GM19463 (cell line): ENCODE data around the gene CRBN.

Source experiments
- ATAC-seq: cut with Tn5 transposase; IDR thresholded peaks from one replicate; pipeline ENCODE4 v1.9.1; 2021; ENCODE audit warnings: mild to moderate bottlenecking, moderate library complexity; ENCODE audit not compliant: unreplicated experiment

Gene CRBN

DNA sequence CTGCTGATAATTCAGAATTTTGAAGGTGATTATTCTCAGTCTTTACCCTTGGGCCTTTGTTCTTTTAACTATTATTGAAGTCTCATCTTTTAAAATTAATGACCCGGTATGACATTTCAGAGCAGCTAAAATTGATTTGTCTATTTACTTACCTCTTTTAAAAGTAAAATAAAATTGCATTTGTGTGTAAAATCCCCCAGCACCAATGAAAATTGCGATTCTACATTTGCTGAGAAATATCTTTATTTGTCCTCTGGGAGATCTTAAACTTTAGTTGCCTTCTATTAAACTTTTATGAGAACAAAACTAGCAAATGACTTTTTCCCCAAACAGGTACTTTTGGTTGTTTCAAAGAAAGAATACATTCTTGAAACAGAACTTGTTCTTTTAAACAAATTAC lies 61.8 kb downstream of the CRBN start:
- ATAC-seq = no peak

DNA sequence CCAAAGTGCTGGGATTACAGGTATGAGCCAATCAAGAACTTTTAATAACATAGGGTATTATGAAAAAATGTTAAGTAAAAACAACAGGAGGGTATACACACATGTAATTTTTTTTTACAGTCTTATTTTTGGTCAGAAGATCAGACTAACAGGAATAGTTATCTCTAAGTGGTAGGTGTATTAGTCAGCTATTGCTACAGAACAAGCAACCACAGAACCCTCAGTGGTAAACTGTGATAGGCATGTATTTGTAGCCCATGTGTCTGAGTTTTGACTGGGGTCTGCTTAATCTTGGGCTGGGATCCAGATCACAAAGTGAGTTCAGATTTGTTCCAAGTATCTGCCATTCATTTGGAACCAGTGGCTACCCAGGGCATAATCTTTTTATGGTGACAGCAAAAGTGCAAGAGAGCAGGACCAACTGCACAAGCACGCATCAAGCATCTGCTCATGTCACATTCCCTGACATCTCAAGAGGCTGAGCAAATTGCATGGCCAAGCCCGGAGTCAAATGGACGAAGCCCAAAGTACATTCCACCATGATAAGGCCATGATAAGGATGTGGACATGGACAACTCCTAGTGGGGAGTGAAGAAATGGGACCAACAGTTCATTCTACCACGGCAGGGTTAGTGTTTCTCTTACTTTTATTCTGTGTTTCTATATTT lies 66.3 kb downstream of the CRBN start:
- ATAC-seq = no peak

DNA sequence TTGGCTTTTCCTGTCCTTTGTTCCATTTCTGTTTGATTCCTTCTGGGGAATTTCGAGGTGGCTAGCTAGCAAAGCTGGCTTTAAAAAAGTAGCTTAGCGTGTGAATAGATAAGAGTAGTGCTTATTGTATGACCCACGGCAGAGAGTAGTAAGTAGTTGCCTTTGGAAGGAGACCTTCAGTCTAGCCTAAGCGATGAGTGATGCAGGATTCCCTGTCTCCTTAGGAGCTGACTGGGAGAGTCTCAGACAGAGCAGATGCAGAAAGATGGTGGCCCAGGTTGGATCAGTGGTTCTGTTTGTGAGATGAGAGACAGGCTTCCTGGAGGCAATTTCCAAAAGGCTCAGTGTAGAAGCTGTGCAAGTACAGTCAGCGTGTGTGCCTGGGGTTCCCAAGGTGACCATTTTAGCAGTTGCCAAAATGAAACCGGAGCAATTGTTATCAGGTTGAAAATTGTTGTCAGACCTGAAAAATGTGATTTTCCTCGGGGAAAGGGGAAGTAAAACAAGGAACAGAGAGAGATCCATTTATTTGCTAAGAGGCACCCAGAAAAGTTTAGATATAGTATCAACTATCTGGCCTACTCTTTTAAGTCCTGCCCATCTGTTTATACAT lies 68.6 kb downstream of the CRBN start:
- ATAC-seq = no peak

DNA sequence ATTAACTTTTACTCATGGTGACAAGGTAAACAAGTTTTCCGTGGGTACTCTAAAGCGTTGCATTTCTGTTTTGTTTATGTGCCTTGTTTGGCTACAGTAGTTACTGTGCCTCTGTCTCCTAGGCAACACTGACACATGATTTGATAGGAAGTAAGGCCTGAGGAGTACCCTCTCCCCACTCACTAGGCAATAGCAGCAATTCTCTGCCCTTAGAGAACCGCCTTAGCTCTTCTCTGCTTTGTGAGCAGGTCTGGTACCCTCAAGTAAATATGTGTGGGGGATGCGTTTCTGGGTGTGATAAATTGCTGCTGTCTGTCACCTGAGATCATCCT lies 69.2 kb downstream of the CRBN start, which contains the start of gene IL5RA:
TSS of gene IL5RA (minus strand) at position 76 of the 332 bp plus-strand sequence. CDS start 5,390 bp downstream, outside the sequence.
- no peak for ATAC-seq

DNA sequence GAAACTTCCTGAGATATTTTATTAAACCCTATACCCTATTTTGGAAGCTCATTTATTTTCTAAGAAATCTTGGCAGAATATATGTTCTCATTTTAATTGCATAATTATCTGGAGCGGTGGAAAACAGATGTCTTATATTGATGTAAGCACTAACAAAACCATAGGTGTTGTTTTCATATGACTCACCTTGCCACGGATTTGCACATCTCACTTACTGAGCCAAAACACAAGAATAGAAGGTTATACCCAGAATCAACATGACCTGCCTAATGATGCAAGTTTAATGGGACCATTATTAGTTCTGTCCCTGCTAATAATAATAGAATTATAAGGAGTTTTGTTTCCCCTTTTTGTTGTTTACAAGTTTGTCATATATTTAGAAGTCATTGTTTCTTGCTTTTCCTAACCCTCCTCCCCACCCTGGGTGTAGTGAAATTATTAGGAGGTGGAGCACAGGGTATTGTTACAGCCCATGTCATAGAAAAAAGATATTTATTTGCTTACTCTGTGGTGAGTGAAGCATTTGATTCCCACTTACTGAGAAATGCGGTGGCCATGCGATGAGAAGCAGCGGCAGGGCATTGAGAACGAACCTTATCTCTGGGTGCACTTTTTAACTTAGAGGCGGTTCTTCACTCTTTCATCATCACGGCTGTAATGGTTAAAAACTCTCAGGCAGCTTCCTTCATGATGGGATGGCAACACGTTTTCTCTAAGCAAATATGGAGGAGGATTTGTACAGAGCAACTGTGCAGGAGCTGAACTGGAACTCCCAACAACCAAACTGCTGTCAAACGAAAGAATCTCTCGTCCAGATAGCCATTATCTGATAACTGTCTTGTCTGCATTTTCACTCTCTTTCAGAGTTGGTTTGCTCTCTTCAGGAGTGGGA lies 69.8 kb downstream of the CRBN start:
- peak; percentile 73 for ATAC-seq

DNA sequence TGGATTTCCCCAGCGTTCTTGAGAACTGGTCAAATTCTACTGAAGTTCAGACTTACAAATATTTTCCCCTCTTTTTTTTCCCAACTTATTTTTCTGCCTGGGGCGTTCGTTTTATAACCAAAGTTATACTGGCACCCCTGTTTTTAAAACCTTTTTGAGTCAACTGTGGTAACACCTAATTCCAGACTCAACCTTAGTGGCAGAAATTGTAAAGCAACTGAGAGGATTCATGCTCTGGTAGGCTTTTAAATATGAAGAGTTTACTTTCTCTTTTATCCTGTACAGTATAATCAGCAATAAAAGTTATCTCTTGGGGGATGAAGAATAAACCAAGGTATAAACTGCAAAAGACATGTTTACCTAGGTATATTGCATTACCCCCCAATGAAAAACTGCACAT lies 71.6 kb downstream of the CRBN start:
- no peak for ATAC-seq

DNA sequence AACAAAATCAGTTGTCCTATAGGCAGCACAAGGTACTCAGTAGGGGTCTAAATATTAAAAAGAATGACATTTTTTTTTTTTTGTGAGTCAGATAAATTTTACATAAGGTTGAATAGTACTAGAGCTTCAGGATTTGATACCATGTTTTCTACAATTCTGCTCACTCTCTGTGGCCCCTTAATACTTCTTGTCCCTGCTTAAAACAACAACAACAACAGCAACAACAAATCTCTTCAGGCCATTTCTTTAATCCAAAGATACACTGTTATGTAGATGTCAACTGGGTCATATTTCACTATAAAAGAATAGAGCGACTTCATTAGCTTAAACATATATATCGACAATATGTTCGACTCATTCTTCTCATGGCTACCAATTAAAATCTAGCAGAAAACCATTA lies 72.3 kb downstream of the CRBN start:
- no peak for ATAC-seq

DNA sequence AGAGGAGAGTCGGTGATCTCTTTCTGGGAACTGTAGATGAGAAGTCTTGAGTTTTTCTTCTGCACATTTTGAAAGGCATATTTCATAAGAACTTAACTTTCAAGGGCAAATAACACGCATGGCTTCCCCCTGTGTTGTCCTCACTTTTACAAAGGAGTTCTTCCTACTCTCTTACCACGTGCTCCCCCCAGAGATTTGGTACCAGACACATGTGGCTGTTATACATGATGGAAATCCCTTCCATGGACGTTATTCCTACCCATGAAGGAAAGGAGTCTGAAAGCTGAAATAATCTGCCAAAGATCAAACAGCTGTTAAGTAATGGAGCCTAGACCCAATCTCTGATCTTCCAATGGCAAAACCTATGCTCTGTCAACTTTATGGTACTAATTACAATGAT lies 73.7 kb downstream of the CRBN start:
- no peak for ATAC-seq

DNA sequence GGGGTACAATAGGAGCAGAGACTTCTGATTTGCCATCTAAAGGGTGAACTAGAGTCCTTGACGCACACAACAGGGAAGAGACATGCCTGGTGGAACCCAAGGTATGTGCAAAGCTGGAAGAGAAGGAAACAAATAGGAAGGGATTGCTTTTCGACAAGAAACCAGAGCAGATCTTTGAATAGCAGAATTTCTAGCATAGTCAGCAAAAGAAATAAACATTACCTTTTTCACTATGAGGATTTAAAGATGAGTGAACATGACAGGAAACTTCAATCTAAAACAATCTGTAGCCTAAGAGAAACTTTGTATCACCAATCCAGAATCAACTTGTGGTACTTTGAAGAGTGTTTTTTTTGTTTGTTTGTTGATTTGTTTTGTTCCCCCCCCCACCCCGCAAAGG lies 74.2 kb downstream of the CRBN start:
- ATAC-seq = no peak

DNA sequence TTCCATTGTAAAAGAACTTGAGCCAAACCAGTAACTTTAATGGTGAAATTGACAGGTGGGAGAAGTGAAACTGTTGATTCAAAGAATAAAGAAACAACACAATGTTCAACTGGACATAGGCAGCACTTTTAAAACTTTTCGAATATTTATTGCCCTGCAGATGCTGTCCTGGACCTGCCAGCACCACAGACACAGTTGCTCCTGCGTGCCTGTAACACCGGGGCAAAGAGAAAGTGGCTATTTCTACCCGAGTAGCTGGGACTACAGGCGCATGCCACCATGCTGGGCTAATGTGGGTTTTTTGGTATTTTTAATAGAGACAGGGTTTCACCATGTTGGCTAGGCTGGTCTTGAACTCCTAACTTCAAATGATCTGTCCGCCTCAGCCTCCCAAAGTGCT lies 76.7 kb downstream of the CRBN start:
- ATAC-seq = no peak

DNA sequence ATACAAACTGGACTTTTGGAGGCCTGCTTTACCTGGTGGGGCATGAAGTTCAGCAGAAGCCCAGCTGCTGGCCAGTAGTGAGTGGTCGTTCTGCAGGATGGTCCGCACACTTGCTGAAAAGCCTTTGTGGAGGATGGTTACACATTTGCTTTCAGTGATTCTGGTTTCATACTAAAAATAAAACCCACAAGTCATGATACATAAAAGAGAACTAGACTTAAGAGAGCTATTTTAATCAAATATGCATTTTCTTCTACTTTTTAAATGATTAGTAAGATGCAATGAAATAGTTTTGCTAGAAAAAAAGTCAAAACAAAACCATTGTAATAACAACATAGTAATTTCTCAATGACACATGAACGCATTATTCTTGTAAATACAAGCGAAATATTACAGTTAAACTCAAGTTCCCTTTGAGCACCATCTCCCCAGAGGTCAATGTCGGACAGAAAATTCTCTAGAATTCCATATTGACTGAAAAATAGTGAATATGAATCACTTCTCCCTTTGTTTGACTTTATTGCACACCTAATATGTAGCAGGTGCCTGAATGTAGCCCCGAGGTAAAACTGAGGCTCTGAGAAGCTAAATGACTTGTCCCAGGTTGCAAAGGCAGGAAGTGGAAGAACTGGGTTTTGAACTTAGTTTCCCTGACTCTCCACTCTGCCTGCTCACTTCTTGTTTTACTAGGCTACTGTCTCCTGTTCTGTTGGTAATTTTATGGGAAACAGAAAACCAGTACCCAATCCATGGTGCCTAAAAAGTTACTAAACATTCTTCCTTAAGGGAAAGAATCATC lies 77.6 kb downstream of the CRBN start:
- no peak for ATAC-seq
